ENCODE results near the gene DGKG.

DGKG gene

GRCh38 chr3:186361762-186362536 is at the start of gene DGKG:
TSS of gene DGKG (minus strand) at chr3:186362234. CDS start at chr3:186320459, 41,775 bp downstream.
- peak; percentile 17 for DNase-seq (ENCODE audit: low spot score)

GRCh38 chr3:186411089-186411488 is 49.1 kb upstream of the DGKG start:
- DNase-seq (ENCODE audit: low spot score): no peak

- DNase-seq (ENCODE audit: low spot score): no peak
Observed at GRCh38 chr3:186406669-186407635, 44.9 kb upstream of the DGKG start.

- DNase-seq (ENCODE audit: low spot score): no peak
Observed at GRCh38 chr3:186401556-186401955, 39.5 kb upstream of the DGKG start.

- DNase-seq (ENCODE audit: low spot score): no peak
Observed at GRCh38 chr3:186400662-186401061, 38.6 kb upstream of the DGKG start.

- no peak for DNase-seq (ENCODE audit: low spot score)
Observed at GRCh38 chr3:186400026-186400425, 38.0 kb upstream of the DGKG start.

- DNase-seq (ENCODE audit: low spot score): no peak
Observed at GRCh38 chr3:186394566-186395217, 32.7 kb upstream of the DGKG start.

GRCh38 chr3:186386883-186387560 is 25.0 kb upstream of the DGKG start:
- no peak for DNase-seq (ENCODE audit: low spot score)

GRCh38 chr3:186385856-186386602 is 24.0 kb upstream of the DGKG start:
- no peak for DNase-seq (ENCODE audit: low spot score)

- DNase-seq (ENCODE audit: low spot score): no peak
Observed at GRCh38 chr3:186383026-186383993, 21.3 kb upstream of the DGKG start.

- no peak for DNase-seq (ENCODE audit: low spot score)
Observed at GRCh38 chr3:186382217-186382885, 20.3 kb upstream of the DGKG start.

GRCh38 chr3:186381424-186382216 is 19.6 kb upstream of the DGKG start:
- DNase-seq (ENCODE audit: low spot score): no peak

- DNase-seq (ENCODE audit: low spot score): no peak
Observed at GRCh38 chr3:186380622-186381380, 18.8 kb upstream of the DGKG start.

- DNase-seq (ENCODE audit: low spot score): no peak
Observed at GRCh38 chr3:186375443-186375842, 13.4 kb upstream of the DGKG start.

GRCh38 chr3:186374376-186374775 is 12.3 kb upstream of the DGKG start:
- no peak for DNase-seq (ENCODE audit: low spot score)

GRCh38 chr3:186369217-186369616 is 7.2 kb upstream of the DGKG start:
- DNase-seq (ENCODE audit: low spot score): no peak

GRCh38 chr3:186368717-186369116 is 6.7 kb upstream of the DGKG start:
- DNase-seq (ENCODE audit: low spot score): no peak

GRCh38 chr3:186368176-186368575 is 6.1 kb upstream of the DGKG start:
- no peak for DNase-seq (ENCODE audit: low spot score)

Measured in kidney tubule cell (primary cell).